Body of pancreas (tissue), 4 donors: ENCODE measurements around the gene MYO1E. TPM values are rescaled to one million over a fixed set of nuclear protein-coding genes. Genes with fewer than 3 reads are reported as not detected.

Source experiments
- ATAC-seq: fragments of 150-250 bp; one replicate; pipeline ENCODE4 v1.9.1; 2016
- DNase-seq, 4 donors: peaks; one replicate each; pipeline ENCODE4 v3.0.0-alpha.2; 2019
- H3K27ac ChIP-seq, 4 donors: fragments of 200-600 bp; sonication (generic); 1 replicate in 3 of 4; 2 replicates in 1 of 4; pipeline versions ENCODE4 v1.5.1 to v1.6.1; 2016 to 2019; ENCODE audit warnings: mild to moderate bottlenecking in 1 of 4, mixed read lengths in 1 of 4, moderate library complexity in 1 of 4
- H3K27me3 ChIP-seq, 2 donors: fragments of 200-600 bp; sonication (generic); one replicate each; pipeline ENCODE4 v1.6.0; 2016; ENCODE audit warnings: mild to moderate bottlenecking in 1 of 2
- H3K36me3 ChIP-seq, 2 donors: fragments of 200-600 bp; sonication (generic); replicated peaks in 1 of 2; 2 replicates each; pipeline ENCODE4 v1.5.1; 2016; ENCODE audit warnings: low read depth in 2 of 2; ENCODE audit not compliant: insufficient read depth in 1 of 2
- H3K4me1 ChIP-seq: fragments of 200-600 bp; sonication (generic); one replicate; pipeline ENCODE4 v1.6.0; 2016
- H3K4me3 ChIP-seq, 2 donors: fragments of 200-600 bp; sonication (generic); 1 replicate in 1 of 2; 2 replicates in 1 of 2; pipeline ENCODE4 v1.5.1; 2016 to 2019
- H3K9me3 ChIP-seq, 3 donors: fragments of 200-600 bp; sonication (generic); 1 replicate in 2 of 3; 2 replicates in 1 of 3; pipeline ENCODE4 v1.5.1; 2016
- CTCF ChIP-seq, 7 experiments: fragments of 450-650 bp in 4 of 7; fragments of 200-600 bp in 3 of 7; sonication (generic) in 3 of 7; IDR thresholded peaks; one replicate each; pipeline ENCODE4 v1.5.1; 2016 to 2019; ENCODE audit warnings: antibody characterized with exemption in 7 of 7
- POLR2A ChIP-seq, 3 donors: fragments of 450-650 bp; IDR thresholded peaks; one replicate each; pipeline ENCODE4 v1.6.1; 2016; ENCODE audit warnings: antibody characterized with exemption in 3 of 3, mild to moderate bottlenecking in 2 of 3
- WGBS, 2 donors: methylation state at CpG; one replicate each; pipeline ENCODE4 v1.1.5; 2017; 5-methylcytosine and 5-hydroxymethylcytosine counted together
- intact Hi-C: fragments of 100-400 bp; cut with DNase I; formaldehyde crosslinking; loops from one replicate; pipeline ENCODE4 v1.15.1; 2023
- total RNA-seq, 2 donors: library from RNA; depleted of rRNA; stranded (reverse); fragments of >200 nt; gene quantifications; one replicate each; pipeline ENCODE4 v1.1.0, GENCODE V29; 2016

Gene MYO1E
- total RNA-seq, 2 donors from 2014 or later: 14.0 to 48.5 TPM

GRCh38 chr15:59119625-59120024 lies 253.0 kb downstream of the MYO1E start:
- intact Hi-C loops: no loop called here
- TF ChIP-seq CTCF (IDR thresholded peaks at IDR 0.05): no peak
- no peak for TF ChIP-seq POLR2A (IDR thresholded peaks at IDR 0.05)
- no peak overlapping the region for H3K27ac ChIP-seq
- WGBS, 2 donors: 91 to 96% methylated on average over 5 of the region's 5 CpGs
- no peaks in the 10 kb centered on the region for H3K4me1 ChIP-seq
- no peak overlapping the region for H3K4me3 ChIP-seq
- no peak for DNase-seq
- no peak for ATAC-seq
- H3K36me3 ChIP-seq: no peaks in the 10 kb centered on the region
- no peaks in the 10 kb centered on the region for H3K27me3 ChIP-seq
- no peaks in the 10 kb centered on the region for H3K9me3 ChIP-seq

- no peak for ATAC-seq
- 94 to 95% methylated on average over 6 of the region's 6 CpGs for WGBS, 2 donors
- no peak for DNase-seq
- H3K36me3 ChIP-seq: no peaks in the 10 kb centered on the region
- intact Hi-C loops: no loop called here
- TF ChIP-seq CTCF (IDR thresholded peaks at IDR 0.05) (no peak), POLR2A (IDR thresholded peaks at IDR 0.05) (no peak)
- H3K4me3 ChIP-seq: no peak overlapping the region
- no peak overlapping the region for H3K27ac ChIP-seq
- H3K4me1 ChIP-seq: no peaks in the 10 kb centered on the region
- no peaks in the 10 kb centered on the region for H3K9me3 ChIP-seq
- no peaks in the 10 kb centered on the region for H3K27me3 ChIP-seq
These were observed 255.9 kb downstream of the MYO1E start for GRCh38 chr15:59116771-59117170.

GRCh38 chr15:59116141-59116540 lies 256.5 kb downstream of the MYO1E start:
- WGBS, 2 donors: 96 to 100% methylated on average over 1 of the region's 1 CpG
- Histone ChIP-seq H3K4me1 (no peaks in the 10 kb centered on the region), H3K27ac (no peak overlapping the region), H3K27me3 (no peaks in the 10 kb centered on the region), H3K4me3 (no peak overlapping the region), H3K9me3 (no peaks in the 10 kb centered on the region), H3K36me3 (no peaks in the 10 kb centered on the region)
- intact Hi-C loops: no loop called here
- ATAC-seq (no peak), DNase-seq (no peak)
- no peak for TF ChIP-seq POLR2A (IDR thresholded peaks at IDR 0.05)

GRCh38 chr15:59115047-59115446 lies 257.6 kb downstream of the MYO1E start:
- no peak for TF ChIP-seq POLR2A (IDR thresholded peaks at IDR 0.05)
- no peak for TF ChIP-seq CTCF (IDR thresholded peaks at IDR 0.05)
- 59 to 66% methylated on average over 2 of the region's 2 CpGs for WGBS, 2 donors
- Histone ChIP-seq H3K27me3 (no peaks in the 10 kb centered on the region), H3K9me3 (no peaks in the 10 kb centered on the region), H3K27ac (no peak overlapping the region), H3K36me3 (no peaks in the 10 kb centered on the region), H3K4me3 (no peak overlapping the region), H3K4me1 (no peaks in the 10 kb centered on the region)
- ATAC-seq: no peak
- intact Hi-C loops: no loop called here
- DNase-seq: no peak

GRCh38 chr15:59111251-59111650 lies 261.4 kb downstream of the MYO1E start:
- no peak overlapping the region for H3K4me3 ChIP-seq
- no peaks in the 10 kb centered on the region for H3K36me3 ChIP-seq
- DNase-seq (no peak), ATAC-seq (no peak)
- intact Hi-C loops: no loop called here
- TF ChIP-seq POLR2A (IDR thresholded peaks at IDR 0.05) (no peak), CTCF (IDR thresholded peaks at IDR 0.05) (no peak)
- no peaks in the 10 kb centered on the region for H3K9me3 ChIP-seq
- H3K4me1 ChIP-seq: no peaks in the 10 kb centered on the region
- 81 to 83% methylated on average over 4 of the region's 4 CpGs for WGBS, 2 donors
- no peaks in the 10 kb centered on the region for H3K27me3 ChIP-seq
- no peak overlapping the region for H3K27ac ChIP-seq
